Trophoblast cell (in vitro differentiated cells and primary cell): ENCODE results near the gene TSR3.
A peak's percentile ranks its signal among the peaks of the same experiment; 100 is the strongest.

Source experiments
- DNase-seq, 2 donors: peaks; one replicate each; pipeline ENCODE4 v3.0.0-alpha.2; 2016
- H2AFZ ChIP-seq: 2 replicates; pipeline ENCODE4 v1.6.1; 2013; ENCODE audit warnings: low read length, moderate library complexity, mild to moderate bottlenecking; ENCODE audit not compliant: insufficient read depth, poor library complexity
- H2AK5ac ChIP-seq: 2 replicates; pipeline ENCODE4 v1.6.1; 2013; ENCODE audit warnings: mild to moderate bottlenecking, low read length
- H2BK120ac ChIP-seq: 2 replicates; pipeline ENCODE4 v1.6.1; 2013; ENCODE audit warnings: low read length, mild to moderate bottlenecking, moderate library complexity; ENCODE audit not compliant: insufficient read depth, poor library complexity
- H2BK12ac ChIP-seq: 2 replicates; pipeline ENCODE4 v1.6.1; 2013; ENCODE audit warnings: mild to moderate bottlenecking, low read length, moderate library complexity
- H2BK5ac ChIP-seq: 2 replicates; pipeline ENCODE4 v1.6.1; 2013; ENCODE audit warnings: low read length, low read depth, moderate library complexity, mild to moderate bottlenecking; ENCODE audit not compliant: poor library complexity
- H3K14ac ChIP-seq: 2 replicates; pipeline ENCODE4 v1.6.1; 2013; ENCODE audit warnings: mild to moderate bottlenecking, low read length
- H3K18ac ChIP-seq: 2 replicates; pipeline ENCODE4 v1.6.1; 2013; ENCODE audit warnings: mild to moderate bottlenecking, low read length
- H3K23ac ChIP-seq: 2 replicates; pipeline ENCODE4 v1.6.1; 2013; ENCODE audit warnings: low read length
- H3K27ac ChIP-seq: 2 replicates; pipeline ENCODE4 v1.5.1; 2013; ENCODE audit warnings: low read depth, mild to moderate bottlenecking, inconsistent platforms, low read length, moderate library complexity
- H3K27me3 ChIP-seq: 2 replicates; pipeline ENCODE4 v1.6.1; 2013; ENCODE audit warnings: inconsistent platforms, mild to moderate bottlenecking, low read length, moderate library complexity; ENCODE audit not compliant: insufficient read depth
- H3K36me3 ChIP-seq, 2 experiments: 1 replicate in 1 of 2; 2 replicates in 1 of 2; pipeline ENCODE4 v1.6.1; 2013; ENCODE audit warnings: low read length in 2 of 2, mild to moderate bottlenecking in 2 of 2, moderate library complexity in 1 of 2; ENCODE audit not compliant: insufficient read depth in 2 of 2, control insufficient read depth in 1 of 2
- H3K4ac ChIP-seq: 2 replicates; pipeline ENCODE4 v1.6.1; 2013; ENCODE audit warnings: low read depth, mild to moderate bottlenecking, low read length, moderate library complexity
- H3K4me1 ChIP-seq, 2 experiments: 1 replicate in 1 of 2; 2 replicates in 1 of 2; pipeline ENCODE4 v1.6.1; 2013; ENCODE audit warnings: low read length in 2 of 2, mild to moderate bottlenecking in 2 of 2, moderate library complexity in 1 of 2; ENCODE audit not compliant: insufficient read depth in 2 of 2, control insufficient read depth in 1 of 2
- H3K4me2 ChIP-seq: 2 replicates; pipeline ENCODE4 v1.6.1; 2013; ENCODE audit warnings: inconsistent platforms, mild to moderate bottlenecking, low read length, moderate library complexity
- H3K4me3 ChIP-seq: 2 replicates; pipeline ENCODE4 v1.5.1; 2013; ENCODE audit warnings: mild to moderate bottlenecking, low read depth, low read length, inconsistent platforms
- H3K79me1 ChIP-seq: one replicate; pipeline ENCODE4 v1.6.1; 2013; ENCODE audit warnings: low read length
- H3K79me2 ChIP-seq: 2 replicates; pipeline ENCODE4 v1.6.1; 2013; ENCODE audit warnings: low read length, mild to moderate bottlenecking; ENCODE audit not compliant: control insufficient read depth, insufficient read depth, poor library complexity
- H3K9ac ChIP-seq: 2 replicates; pipeline ENCODE4 v1.6.1; 2013; ENCODE audit warnings: mild to moderate bottlenecking, low read length
- H3K9me3 ChIP-seq: 2 replicates; pipeline ENCODE4 v1.6.1; 2013; ENCODE audit warnings: low read depth, mild to moderate bottlenecking, control low read depth, inconsistent platforms, low read length; ENCODE audit not compliant: insufficient read depth
- H4K12ac ChIP-seq: 2 replicates; pipeline ENCODE4 v1.6.1; 2013; ENCODE audit warnings: low read depth, mild to moderate bottlenecking, low read length, moderate library complexity
- H4K8ac ChIP-seq: 2 replicates; pipeline ENCODE4 v1.6.1; 2013; ENCODE audit warnings: low read depth, mild to moderate bottlenecking, low read length, moderate library complexity
- H4K91ac ChIP-seq: one replicate; pipeline ENCODE4 v1.6.1; 2013; ENCODE audit warnings: low read depth, mild to moderate bottlenecking, low read length, moderate library complexity
- WGBS: extraction: QIAGEN DNeasy Blood & Tissue Kit; methylation state at CpG from one replicate; pipeline ENCODE4 v1.1.7; 2013; ENCODE audit warnings: missing lambda C conversion rate; ENCODE audit not compliant: insufficient read length, insufficient coverage; ENCODE audit errors: extremely low coverage; 5-methylcytosine and 5-hydroxymethylcytosine counted together

The TSR3 gene

GRCh38 chr16:1300664-1301476, 50.8 kb downstream of the TSR3 start:
- peak overlapping the region; percentile 44 for H3K4me2 ChIP-seq
- peaks cover 2% of the 10 kb centered on the region for H3K79me2 ChIP-seq
- H3K23ac ChIP-seq: no peak overlapping the region
- WGBS: no CpG with 5 or more reads among the region's 42 CpGs
- peak overlapping the region; percentile 22 for H4K12ac ChIP-seq
- peak overlapping the region; percentile 32 for H2AK5ac ChIP-seq
- H3K27me3 ChIP-seq: no peaks in the 10 kb centered on the region
- H4K91ac ChIP-seq: peak overlapping the region; percentile 56
- peak overlapping the region; percentile 30 for H2BK12ac ChIP-seq
- H2BK120ac ChIP-seq: peak overlapping the region; percentile 20
- H3K4ac ChIP-seq: peak overlapping the region; percentile 17
- H3K18ac ChIP-seq: peak overlapping the region; percentile 41
- H3K9ac ChIP-seq: no peak overlapping the region
- peak overlapping the region; percentile 75 for H4K8ac ChIP-seq
- DNase-seq: peak; percentile 47 to 70
- no peaks in the 10 kb centered on the region for H3K36me3 ChIP-seq
- H3K9me3 ChIP-seq: peaks cover 1% of the 10 kb centered on the region
- H3K14ac ChIP-seq: peak overlapping the region; percentile 84
- no peak overlapping the region for H3K4me3 ChIP-seq
- H2AFZ ChIP-seq: peak overlapping the region; percentile 17
- peaks cover 10 to 18% of the 10 kb centered on the region in 2 experiments for H3K4me1 ChIP-seq
- no peak overlapping the region for H3K27ac ChIP-seq
- no peak overlapping the region for H2BK5ac ChIP-seq
- peaks cover 10% of the 10 kb centered on the region for H3K79me1 ChIP-seq

- H2BK5ac ChIP-seq: peak overlapping the region; percentile 16
- no peak overlapping the region for H3K9ac ChIP-seq
- H3K36me3 ChIP-seq: no peaks in the 10 kb centered on the region
- no peak overlapping the region for H2BK120ac ChIP-seq
- no peak overlapping the region for H3K4me2 ChIP-seq
- H3K79me1 ChIP-seq: peaks cover 10% of the 10 kb centered on the region
- no peak overlapping the region for H3K27ac ChIP-seq
- H2AFZ ChIP-seq: no peak overlapping the region
- DNase-seq: no peak
- H4K91ac ChIP-seq: peak overlapping the region; percentile 19
- peaks cover 10 to 18% of the 10 kb centered on the region in 2 experiments for H3K4me1 ChIP-seq
- H3K4ac ChIP-seq: no peak overlapping the region
- H3K14ac ChIP-seq: no peak overlapping the region
- H3K23ac ChIP-seq: no peak overlapping the region
- no peak overlapping the region for H3K4me3 ChIP-seq
- no CpG with 5 or more reads among the region's 12 CpGs for WGBS
- H3K27me3 ChIP-seq: no peaks in the 10 kb centered on the region
- H4K12ac ChIP-seq: no peak overlapping the region
- H3K9me3 ChIP-seq: peaks cover 1% of the 10 kb centered on the region
- H4K8ac ChIP-seq: peak overlapping the region; percentile 13
- H3K18ac ChIP-seq: no peak overlapping the region
- peak overlapping the region; percentile 23 for H2BK12ac ChIP-seq
- H3K79me2 ChIP-seq: peaks cover 2% of the 10 kb centered on the region
- H2AK5ac ChIP-seq: no peak overlapping the region
These were observed 51.8 kb downstream of the TSR3 start for GRCh38 chr16:1299868-1300203.
